SH-SY5Y (cell line): Measurements from ENCODE around the gene FGF4.

Source experiments
- GATA2 ChIP-seq: IDR thresholded peaks from 2 replicates; pipeline ENCODE4 v1.6.1; 2011; ENCODE audit warnings: mild to moderate bottlenecking, low read depth, low read length
- GATA3 ChIP-seq: IDR thresholded peaks from 2 replicates; pipeline ENCODE4 v1.6.1; 2011; ENCODE audit warnings: low read depth, mild to moderate bottlenecking, low read length, moderate library complexity

DNA sequence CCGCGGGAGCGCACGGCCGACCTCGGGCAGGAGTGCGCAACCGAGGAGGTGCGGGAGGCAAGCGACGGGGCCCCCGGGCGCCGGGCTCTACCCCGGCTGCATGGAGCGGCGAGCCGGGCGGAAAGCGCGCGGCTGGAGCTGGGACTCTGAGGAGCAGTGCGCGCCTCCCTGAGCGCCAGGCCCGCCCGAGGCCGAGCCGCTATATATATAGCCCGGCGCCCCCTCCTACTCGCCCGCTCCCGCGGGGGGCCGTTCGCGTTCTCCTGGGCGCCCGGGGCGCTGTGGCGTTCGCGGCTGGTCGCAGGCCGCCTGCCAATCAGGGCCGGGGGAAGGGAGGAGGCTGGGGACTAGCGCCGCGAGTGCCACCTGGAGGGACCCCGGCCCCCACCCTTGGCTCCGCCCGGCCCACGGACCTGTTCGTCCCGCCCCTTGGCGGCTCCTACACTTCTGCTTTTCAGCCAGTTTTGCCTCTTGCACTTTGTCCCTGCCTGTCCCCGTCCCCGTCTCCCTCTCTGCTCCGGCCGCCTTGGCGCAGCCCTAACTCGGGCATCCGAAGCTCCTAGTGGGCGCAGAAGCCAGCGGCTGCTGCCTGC is at the start of gene FGF4:
- no peak for TF ChIP-seq GATA2
- TF ChIP-seq GATA3, result no peak
